GM23248 (cell line): Measurements from ENCODE around the gene UBAC2. TPM values are rescaled to one million over a fixed set of nuclear protein-coding genes. Genes with fewer than 3 reads are reported as not detected.

Experiments used
- DNase-seq: peaks from one replicate; pipeline ENCODE4 v3.0.0-alpha.2; 2015
- H2AFZ ChIP-seq: fragments of 200-600 bp; sonication (generic); 2 replicates; pipeline ENCODE4 v1.6.1; 2016; ENCODE audit warnings: antibody characterized with exemption
- H3F3A ChIP-seq: fragments of 200-600 bp; sonication (generic); 2 replicates; pipeline ENCODE4 v1.6.1; 2016; ENCODE audit warnings: mild to moderate bottlenecking, antibody characterized with exemption, mixed run types; ENCODE audit not compliant: insufficient read depth
- H3K27ac ChIP-seq: fragments of 200-600 bp; sonication (generic); 2 replicates; pipeline ENCODE4 v1.5.1; 2016; ENCODE audit warnings: mild to moderate bottlenecking
- H3K27me3 ChIP-seq: fragments of 200-600 bp; sonication (generic); replicated peaks from 2 replicates; pipeline ENCODE4 v1.6.1; 2016; ENCODE audit warnings: mild to moderate bottlenecking; ENCODE audit not compliant: insufficient read depth
- H3K36me3 ChIP-seq: fragments of 200-600 bp; sonication (generic); 2 replicates; pipeline ENCODE4 v1.6.1; 2016; ENCODE audit warnings: low read depth, mild to moderate bottlenecking
- H3K4me1 ChIP-seq: fragments of 200-600 bp; sonication (generic); 2 replicates; pipeline ENCODE4 v1.6.1; 2016; ENCODE audit warnings: mild to moderate bottlenecking; ENCODE audit not compliant: insufficient read depth
- H3K4me2 ChIP-seq: fragments of 200-600 bp; sonication (generic); one replicate; pipeline ENCODE4 v1.6.1; 2016; ENCODE audit warnings: mild to moderate bottlenecking; ENCODE audit not compliant: unreplicated experiment
- H3K4me3 ChIP-seq: fragments of 200-600 bp; sonication (generic); 2 replicates; pipeline ENCODE4 v1.5.1; 2016; ENCODE audit warnings: mild to moderate bottlenecking
- H3K79me2 ChIP-seq: fragments of 200-600 bp; sonication (generic); 2 replicates; pipeline ENCODE4 v1.6.1; 2016; ENCODE audit warnings: mild to moderate bottlenecking; ENCODE audit not compliant: insufficient read depth
- H3K9ac ChIP-seq: fragments of 200-600 bp; sonication (generic); 2 replicates; pipeline ENCODE4 v1.6.1; 2016; ENCODE audit warnings: mild to moderate bottlenecking
- H3K9me2 ChIP-seq: fragments of 200-600 bp; sonication (generic); 2 replicates; pipeline ENCODE4 v1.6.1; 2016; ENCODE audit warnings: mixed run types, mild to moderate bottlenecking, moderate library complexity; ENCODE audit not compliant: insufficient read depth
- H3K9me3 ChIP-seq: fragments of 200-600 bp; sonication (generic); one replicate; pipeline ENCODE4 v1.6.1; 2017; ENCODE audit warnings: low read depth
- H4K20me1 ChIP-seq: fragments of 200-600 bp; sonication (generic); 2 replicates; pipeline ENCODE4 v1.6.0; 2016; ENCODE audit not compliant: insufficient read depth
- EZH2 ChIP-seq: fragments of 200-600 bp; sonication (generic); IDR thresholded peaks from 2 replicates; pipeline ENCODE4 v1.6.1; 2018; ENCODE audit warnings: antibody characterized with exemption, mild to moderate bottlenecking; ENCODE audit not compliant: insufficient read depth, poor library complexity, severe bottlenecking
- EZH2phosphoT487 ChIP-seq: fragments of 200-600 bp; sonication (generic); IDR thresholded peaks from 2 replicates; pipeline ENCODE4 v1.6.1; 2018; ENCODE audit warnings: antibody characterized with exemption, moderate library complexity, mild to moderate bottlenecking, low read depth; ENCODE audit not compliant: insufficient read depth
- WGBS, 2 experiments: methylation state at CpG; one replicate each; pipeline ENCODE4 v1.1.6; 2015 to 2017; ENCODE audit warnings: low lambda C conversion rate in 2 of 2, low coverage in 1 of 2; ENCODE audit errors: missing lambda C conversion rate in 2 of 2; 5-methylcytosine and 5-hydroxymethylcytosine counted together
- in situ Hi-C: fragments of 300-500 bp; cut with MboI; formaldehyde crosslinking; loops from 2 replicates; pipeline ENCODE4 v1.15.0; 2020
- polyA plus RNA-seq: library from polyadenylated mRNA; unstranded; fragments of >200 nt; fragmentation: Nextera tagmentation; extraction: Ambion mirVana; gene quantifications from 2 replicates; pipeline ENCODE4 v1.2.1, GENCODE V29; 2016
- total RNA-seq: library from RNA; depleted of rRNA; stranded (reverse); fragments of >200 nt; shearing (Covaris generic); gene quantifications from 2 replicates; pipeline ENCODE4 v1.2.3, GENCODE V29; 2014

The UBAC2 gene
- total and polyA plus RNA-seq, 2 experiments from 2014 or later, result 66.1 to 95.9 TPM

DNA sequence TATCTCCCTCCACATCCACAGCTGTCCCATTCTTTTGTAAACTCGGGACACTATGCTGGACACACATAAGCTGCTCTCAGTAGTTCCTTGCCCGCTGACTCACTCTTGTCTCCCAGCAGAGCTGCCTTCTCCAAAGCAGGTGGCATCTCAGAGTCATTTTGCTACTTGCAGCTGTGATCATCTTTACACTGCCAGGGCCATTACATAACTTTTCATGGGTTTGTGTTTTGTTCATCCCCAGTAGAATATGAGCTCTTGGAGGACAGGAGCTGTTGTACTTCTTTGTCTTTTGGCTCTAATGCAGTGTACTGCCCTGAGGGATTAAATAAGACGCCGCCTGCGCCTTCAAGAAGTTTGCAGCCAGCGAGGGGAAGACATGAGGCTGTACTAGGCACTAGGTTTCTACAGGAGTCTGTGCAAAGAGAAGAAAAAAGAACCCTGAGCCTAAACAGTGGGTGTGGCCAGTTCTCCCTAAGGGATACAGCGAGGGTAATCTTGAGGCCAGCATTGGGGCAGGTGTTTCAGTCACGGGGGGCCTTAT, 147.3 kb downstream of the UBAC2 start:
- TF ChIP-seq EZH2phosphoT487, result no peak
- no peak for TF ChIP-seq EZH2
- Histone ChIP-seq H3F3A (no peaks in the 10 kb centered on the region), H4K20me1 (no peaks in the 10 kb centered on the region; the same call in 1 of the 2 replicates), H3K27ac (no peak overlapping the region), H3K4me3 (no peak overlapping the region), H3K4me1 (no peaks in the 10 kb centered on the region), H3K9me2 (no peaks in the 10 kb centered on the region), H2AFZ (no peak overlapping the region), H3K9ac (no peak overlapping the region), H3K79me2 (no peaks in the 10 kb centered on the region), H3K4me2 (no peak overlapping the region), H3K36me3 (peaks cover 5% of the 10 kb centered on the region; the same call in 1 of the 2 replicates), H3K9me3 (no peaks in the 10 kb centered on the region), H3K27me3 (no peaks in the 10 kb centered on the region)
- DNase-seq, result peak; percentile 9
- WGBS, 2 experiments, result 94 to 96% methylated on average over 8 of the region's 8 CpGs
- in situ Hi-C loops, result no loop called here

DNA sequence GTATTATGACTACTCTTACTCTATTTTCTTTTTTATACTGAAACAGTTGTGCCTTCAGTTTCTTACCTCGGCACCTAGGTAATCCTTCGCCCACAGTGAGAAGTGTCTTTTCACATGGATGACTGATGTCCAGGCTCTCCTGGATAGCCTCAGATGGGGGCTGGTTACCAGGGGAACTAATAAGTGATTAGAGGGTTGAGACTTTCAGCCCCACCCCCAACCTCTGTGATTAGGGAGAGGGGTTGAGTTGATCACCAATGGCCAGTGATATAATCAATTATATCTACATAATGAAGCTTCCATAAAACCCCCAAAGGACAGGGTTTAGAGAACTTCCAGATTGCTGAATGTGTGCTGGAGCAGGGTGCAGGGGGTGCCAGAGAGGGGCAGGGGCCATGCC, 149.5 kb downstream of the UBAC2 start:
- no peaks in the 10 kb centered on the region for H3K9me2 ChIP-seq
- H3K36me3 ChIP-seq, result no peaks in the 10 kb centered on the region
- no peak overlapping the region for H3K4me3 ChIP-seq
- H3K27me3 ChIP-seq, result no peaks in the 10 kb centered on the region
- no peak overlapping the region for H2AFZ ChIP-seq
- H3K79me2 ChIP-seq, result no peaks in the 10 kb centered on the region
- no peak for DNase-seq
- H3K4me2 ChIP-seq, result no peak overlapping the region
- no peak overlapping the region for H3K27ac ChIP-seq
- peaks cover 11% of the 10 kb centered on the region; the same call in 1 of the 2 replicates for H3K4me1 ChIP-seq
- H3K9ac ChIP-seq, result no peak overlapping the region
- H3K9me3 ChIP-seq, result no peaks in the 10 kb centered on the region
- H3F3A ChIP-seq, result no peaks in the 10 kb centered on the region
- 93 to 96% methylated on average over 2 of the region's 2 CpGs for WGBS, 2 experiments
- TF ChIP-seq EZH2phosphoT487 (no peak), EZH2 (no peak)
- no peaks in the 10 kb centered on the region; the same call in 1 of the 2 replicates for H4K20me1 ChIP-seq
- in situ Hi-C loops, result no loop called here

GRCh38 chr13:99351772-99352171, 151.1 kb downstream of the UBAC2 start:
- no peaks in the 10 kb centered on the region for H3K36me3 ChIP-seq
- no peaks in the 10 kb centered on the region for H3K79me2 ChIP-seq
- in situ Hi-C loops, result no loop called here
- no peak overlapping the region for H3K4me3 ChIP-seq
- no peaks in the 10 kb centered on the region for H3K9me2 ChIP-seq
- H3F3A ChIP-seq, result no peaks in the 10 kb centered on the region
- no peak for DNase-seq
- H3K27ac ChIP-seq, result no peak overlapping the region
- no peaks in the 10 kb centered on the region for H3K27me3 ChIP-seq
- TF ChIP-seq EZH2, result no peak
- no peak for TF ChIP-seq EZH2phosphoT487
- H4K20me1 ChIP-seq, result no peaks in the 10 kb centered on the region; the same call in 1 of the 2 replicates
- no peak overlapping the region for H3K4me2 ChIP-seq
- H3K9ac ChIP-seq, result no peak overlapping the region
- no peaks in the 10 kb centered on the region for H3K9me3 ChIP-seq
- H2AFZ ChIP-seq, result no peak overlapping the region
- 80 to 86% methylated on average over 4 of the region's 4 CpGs for WGBS, 2 experiments
- H3K4me1 ChIP-seq, result peaks cover 11% of the 10 kb centered on the region; the same call in 1 of the 2 replicates

DNA sequence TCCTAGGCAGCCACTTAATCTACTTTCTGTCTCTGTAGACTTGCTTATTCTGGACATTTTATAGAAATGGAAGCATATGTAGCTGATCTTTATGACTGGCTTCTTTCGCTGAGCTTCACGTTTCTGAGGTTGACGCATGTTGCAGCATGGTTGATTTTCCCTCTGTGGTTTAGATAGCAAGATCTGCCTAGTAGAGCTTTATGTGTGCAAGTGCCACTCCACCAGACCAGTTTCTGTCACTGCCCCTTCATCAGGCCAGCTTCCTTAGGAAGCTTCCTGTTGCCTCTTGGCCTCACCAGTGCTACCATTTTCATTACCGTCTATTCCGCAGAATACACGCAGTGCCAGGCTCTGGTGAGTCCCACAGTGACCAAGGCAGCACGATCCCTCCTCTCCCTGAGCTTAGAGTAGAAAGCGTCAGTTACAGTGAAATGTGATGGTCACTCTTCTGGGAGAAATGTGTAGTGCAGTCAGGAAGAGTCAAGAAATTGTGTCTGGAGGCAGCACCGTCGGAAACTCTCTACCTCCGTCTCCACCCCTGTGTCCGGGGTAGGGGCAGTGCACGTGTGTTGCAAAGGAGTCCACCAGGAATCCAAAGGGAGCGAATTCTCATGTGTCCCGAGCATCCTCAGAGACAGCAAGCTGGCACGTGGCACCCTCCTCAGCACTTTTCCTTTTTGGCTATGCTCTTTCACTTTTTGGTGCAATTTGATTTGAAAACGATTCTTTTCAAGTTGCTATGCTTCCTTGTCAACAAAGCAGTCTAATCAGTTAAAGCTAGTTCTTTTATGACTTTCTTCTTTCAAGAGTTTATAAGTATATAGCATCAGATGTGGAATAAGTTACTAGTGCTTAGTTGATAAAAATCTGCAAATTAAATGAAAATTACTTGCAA, 151.9 kb downstream of the UBAC2 start:
- Histone ChIP-seq H3K4me1 (peaks cover 18% of the 10 kb centered on the region), H3K36me3 (no peaks in the 10 kb centered on the region), H2AFZ (no peak overlapping the region), H3K9me3 (no peaks in the 10 kb centered on the region), H3K9me2 (no peaks in the 10 kb centered on the region), H3K27me3 (no peaks in the 10 kb centered on the region), H3K79me2 (no peaks in the 10 kb centered on the region), H3F3A (peaks cover 1% of the 10 kb centered on the region), H3K4me3 (no peak overlapping the region), H4K20me1 (no peaks in the 10 kb centered on the region; the same call in 1 of the 2 replicates), H3K4me2 (no peak overlapping the region), H3K27ac (no peak overlapping the region), H3K9ac (no peak overlapping the region)
- WGBS, 2 experiments, result 87 to 88% methylated on average over 17 of the region's 17 CpGs
- TF ChIP-seq EZH2phosphoT487 (no peak), EZH2 (no peak)
- no peak for DNase-seq
- in situ Hi-C loops, result no loop called here
